Measurements from ENCODE around the gene STX18.

The STX18 gene

DNA sequence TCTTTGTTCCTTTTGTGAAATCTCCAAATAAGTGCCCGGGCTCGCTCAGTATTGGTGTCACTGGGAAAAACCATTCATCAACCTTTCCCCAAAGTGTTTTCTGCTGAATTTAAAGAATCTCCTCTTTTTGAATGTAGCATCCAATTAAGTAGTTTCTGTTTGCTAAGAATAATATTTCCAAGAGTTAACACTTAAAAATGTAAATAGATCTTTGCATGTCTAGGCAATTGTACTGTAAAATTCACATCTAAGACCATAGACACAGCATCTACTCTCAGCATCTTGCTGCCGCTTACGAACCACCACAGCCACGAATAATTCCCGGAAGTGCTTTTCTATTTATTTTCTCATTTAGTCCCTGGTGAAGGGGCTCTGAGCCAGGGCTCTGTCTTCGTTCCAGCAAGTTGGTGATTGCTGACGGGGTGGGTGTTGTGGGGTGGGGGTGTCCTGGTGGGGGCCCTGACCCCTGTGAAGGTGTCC lies 153.5 kb downstream of the STX18 start:
- Histone ChIP-seq H3F3A (ENCODE audit: insufficient read depth, low read length) (no peaks in the 10 kb centered on the region), H3K36me3 (replicated peaks; ENCODE audit: insufficient read depth, low read length) (no peaks in the 10 kb centered on the region), H3K9me3 (replicated peaks; ENCODE audit: insufficient read depth, low read length) (no peaks in the 10 kb centered on the region), H4K20me1 (ENCODE audit: insufficient read depth, low read length) (no peaks in the 10 kb centered on the region), H3K4me2 (ENCODE audit: low read depth, low read length) (peak overlapping the region; percentile 27), H3K27me3 (replicated peaks; ENCODE audit: insufficient read depth, low read length) (peaks cover 48% of the 10 kb centered on the region), H3K4me1 (ENCODE audit: low read length) (no peaks in the 10 kb centered on the region), H3K79me2 (ENCODE audit: low read length) (no peaks in the 10 kb centered on the region), H3K9ac (ENCODE audit: low read length) (no peak overlapping the region), H3K27ac (ENCODE audit: low read length) (no peak overlapping the region), H3K4me3 (ENCODE audit: low read length) (no peak overlapping the region), H2AFZ (ENCODE audit: low read length) (no peak overlapping the region), H3K9me2 (replicated peaks; ENCODE audit: insufficient read depth, low read length) (no peaks in the 10 kb centered on the region)
- no peak for DNase-seq
- TF ChIP-seq EZH2 (optimal IDR thresholded peaks at IDR 0.05; ENCODE audit: low read depth, low read length), result no peak
- TF ChIP-seq EZH2phosphoT487 (IDR thresholded peaks at IDR 0.05; ENCODE audit: low read length), result no peak
- no peak for TF ChIP-seq CTCF (IDR thresholded peaks at IDR 0.05; ENCODE audit: low read length)

DNA sequence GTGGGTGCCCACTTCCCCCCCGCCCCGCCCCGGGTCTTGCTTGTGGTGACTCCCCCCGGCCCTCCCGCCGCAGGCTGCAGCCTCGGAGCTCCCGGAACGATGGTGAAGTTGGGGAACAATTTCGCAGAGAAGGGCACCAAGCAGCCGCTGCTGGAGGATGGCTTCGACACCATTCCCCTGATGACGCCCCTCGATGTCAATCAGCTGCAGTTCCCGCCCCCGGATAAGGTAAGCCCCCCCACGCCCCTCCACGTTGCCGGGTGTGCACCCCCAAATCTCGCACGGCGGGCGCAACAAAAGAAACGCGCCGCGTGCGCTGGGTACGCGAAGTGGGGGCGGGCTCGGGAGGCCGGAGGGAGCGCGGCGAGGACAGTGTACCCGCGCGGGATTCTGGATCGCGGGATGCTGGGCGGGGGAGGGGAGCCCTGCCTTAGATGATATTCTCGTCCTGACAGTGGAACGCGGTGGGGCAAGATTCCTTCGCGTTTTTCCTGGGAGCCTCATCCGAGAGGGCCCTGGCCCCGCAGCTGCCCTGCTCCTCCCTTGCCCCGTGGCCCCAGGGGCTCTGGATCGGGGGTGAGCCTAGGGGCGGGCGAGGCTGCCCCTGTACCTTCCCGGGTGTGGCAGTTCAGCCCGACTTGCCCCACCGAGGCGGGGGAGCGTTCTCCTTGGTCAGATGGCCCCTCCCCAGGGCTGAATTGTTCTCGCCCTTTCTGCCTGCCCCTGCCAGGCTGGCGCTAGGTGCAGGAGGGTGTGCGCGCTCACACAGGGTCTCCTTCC lies 154.1 kb downstream of the STX18 start:
- no peak overlapping the region for H2AFZ ChIP-seq (ENCODE audit: low read length)
- no peak overlapping the region for H3K4me3 ChIP-seq (ENCODE audit: low read length)
- H3F3A ChIP-seq (ENCODE audit: insufficient read depth, low read length), result no peaks in the 10 kb centered on the region
- no peaks in the 10 kb centered on the region for H3K4me1 ChIP-seq (ENCODE audit: low read length)
- H3K36me3 ChIP-seq (replicated peaks; ENCODE audit: insufficient read depth, low read length), result no peaks in the 10 kb centered on the region
- no peaks in the 10 kb centered on the region for H3K9me3 ChIP-seq (replicated peaks; ENCODE audit: insufficient read depth, low read length)
- H3K27ac ChIP-seq (ENCODE audit: low read length), result no peak overlapping the region
- H4K20me1 ChIP-seq (ENCODE audit: insufficient read depth, low read length), result no peaks in the 10 kb centered on the region
- H3K4me2 ChIP-seq (ENCODE audit: low read depth, low read length), result peak overlapping the region; percentile 27
- no peak overlapping the region for H3K9ac ChIP-seq (ENCODE audit: low read length)
- DNase-seq, result no peak
- TF ChIP-seq EZH2phosphoT487 (IDR thresholded peaks at IDR 0.05; ENCODE audit: low read length) (no peak), CTCF (IDR thresholded peaks at IDR 0.05; ENCODE audit: low read length) (no peak), EZH2 (optimal IDR thresholded peaks at IDR 0.05; ENCODE audit: low read depth, low read length) (no peak)
- peaks cover 48% of the 10 kb centered on the region for H3K27me3 ChIP-seq (replicated peaks; ENCODE audit: insufficient read depth, low read length)
- no peaks in the 10 kb centered on the region for H3K9me2 ChIP-seq (replicated peaks; ENCODE audit: insufficient read depth, low read length)
- H3K79me2 ChIP-seq (ENCODE audit: low read length), result no peaks in the 10 kb centered on the region

DNA sequence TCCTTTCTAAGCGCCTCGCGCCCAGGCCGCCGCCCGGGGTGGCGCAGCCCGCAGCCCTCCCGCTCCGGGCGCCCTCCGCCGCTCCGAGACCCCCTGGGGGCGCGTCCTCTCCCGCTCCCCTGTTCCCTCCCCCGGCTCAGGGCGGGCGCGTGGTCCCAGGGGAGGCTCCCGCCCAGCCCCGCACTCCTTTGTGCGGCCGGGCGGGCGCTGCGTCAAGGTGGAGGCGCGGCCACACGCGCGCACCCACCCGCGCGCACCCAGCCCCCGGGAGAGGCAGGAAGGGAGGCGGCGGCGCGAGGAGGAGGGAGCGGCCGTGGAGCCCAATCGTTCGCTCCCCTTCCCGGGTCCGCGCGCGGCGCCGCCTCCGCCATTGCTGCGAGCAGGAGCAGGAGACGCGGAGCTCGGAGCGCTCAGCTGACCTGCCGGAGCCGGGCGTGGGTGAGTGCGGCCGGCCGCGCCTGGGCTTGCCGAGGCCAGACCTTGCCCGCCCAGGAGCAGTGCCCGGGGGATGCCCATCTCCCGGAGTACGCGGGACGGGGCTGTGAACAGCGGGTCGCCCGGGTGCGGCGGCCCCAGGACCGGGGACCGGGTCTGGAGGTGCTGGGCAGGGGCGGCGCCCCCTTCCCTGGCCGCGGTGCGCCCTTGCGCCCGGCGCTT lies 155.0 kb downstream of the STX18 start, which contains the start of gene NSG1:
NSG1 (plus strand) TSS at position 367 of the 657 bp plus-strand sequence. CDS start 528 bp downstream, outside the sequence.
- Histone ChIP-seq H3K27ac (ENCODE audit: low read length) (no peak within 1 kb of the TSS), H3K4me2 (ENCODE audit: low read depth, low read length) (peak within 1 kb of the TSS; percentile 27; the same call in 1 of the 2 replicates), H4K20me1 (ENCODE audit: insufficient read depth, low read length) (no peaks in the 10 kb centered on the region), H3K4me3 (ENCODE audit: low read length) (no peak within 1 kb of the TSS), H3K9me3 (replicated peaks; ENCODE audit: insufficient read depth, low read length) (no peaks in the 10 kb centered on the region), H3K79me2 (ENCODE audit: low read length) (no peaks in the 10 kb centered on the region), H3K4me1 (ENCODE audit: low read length) (no peaks in the 10 kb centered on the region), H2AFZ (ENCODE audit: low read length) (no peak within 1 kb of the TSS), H3K9ac (ENCODE audit: low read length) (no peak within 1 kb of the TSS), H3K27me3 (replicated peaks; ENCODE audit: insufficient read depth, low read length) (peaks cover 48% of the 10 kb centered on the region), H3F3A (ENCODE audit: insufficient read depth, low read length) (no peaks in the 10 kb centered on the region), H3K36me3 (replicated peaks; ENCODE audit: insufficient read depth, low read length) (no peaks in the 10 kb centered on the region), H3K9me2 (replicated peaks; ENCODE audit: insufficient read depth, low read length) (no peaks in the 10 kb centered on the region)
- TF ChIP-seq CTCF (IDR thresholded peaks at IDR 0.05; ENCODE audit: low read length), result no peak
- no peak for TF ChIP-seq EZH2phosphoT487 (IDR thresholded peaks at IDR 0.05; ENCODE audit: low read length)
- no peak for TF ChIP-seq EZH2 (optimal IDR thresholded peaks at IDR 0.05; ENCODE audit: low read depth, low read length)
- DNase-seq, result no peak
